HepG2 (cell line): Measurements from ENCODE around the gene SATB2. TPM values are rescaled to one million over a fixed set of nuclear protein-coding genes. Genes with fewer than 3 reads are reported as not detected.

Experiments used
- ATAC-seq: fragments of 200-7000 bp; cut with Tn5 transposase; 3 replicates; pipeline ENCODE4 v1.9.1; 2020; ENCODE audit warnings: mild to moderate bottlenecking, moderate library complexity
- BruUV-seq: library from RNA; stranded (reverse); fragments of 400-500 nt; replicated peaks from 2 replicates; lab custom pipeline; 2021; lab: Mats Ljungman, UMichigan
- CTCF ChIA-PET: fragments of 300-600 bp; formaldehyde crosslinking; extraction: SDS; loops from one replicate; lab custom pipeline; 2021; ENCODE audit warnings: low total read pairs, inconsistent platforms, low intra/inter-chr PET ratio; lab: Yijun Ruan, JAX
- POLR2A ChIA-PET: fragments of 350-600 bp; sonication (Branson Sonifier 250); formaldehyde crosslinking; loops from one replicate; lab custom pipeline; 2020; ENCODE audit warnings: antibody characterized with exemption, inconsistent platforms; lab: Yijun Ruan, JAX
- DNase-seq: peaks from one replicate; pipeline ENCODE4 v3.0.0-alpha.2; 2015; ENCODE audit warnings: low spot score
- FAIRE-seq: peaks from 3 replicates; lab custom pipeline; 2011; peaks lifted over from hg19 to GRCh38; lab: Jason Lieb, UNC
- H2AFZ ChIP-seq: one replicate; pipeline ENCODE4 v1.6.1; 2011; ENCODE audit warnings: low read length, inconsistent platforms
- H3K27ac ChIP-seq: fragments of 300-600 bp; 3 replicates; pipeline ENCODE4 v1.8.0; 2011; ENCODE audit warnings: mixed run types, mild to moderate bottlenecking, mixed read lengths, low read length, inconsistent platforms; ENCODE audit not compliant: insufficient read depth; ENCODE audit errors: extremely low read length
- H3K27me3 ChIP-seq, 2 experiments: fragments of 200-600 bp in 1 of 2; 2 replicates in 1 of 2; 3 replicates in 1 of 2; pipeline versions ENCODE4 v1.6.0 to v1.8.0; 2011; ENCODE audit warnings: low read length in 2 of 2, mild to moderate bottlenecking in 2 of 2, moderate library complexity in 2 of 2, inconsistent platforms in 1 of 2; ENCODE audit not compliant: insufficient read depth in 2 of 2, control insufficient read depth in 1 of 2
- H3K36me3 ChIP-seq, 2 experiments: fragments of 200-600 bp in 1 of 2; replicated peaks in 1 of 2; 2 replicates in 1 of 2; 3 replicates in 1 of 2; pipeline versions ENCODE4 v1.5.1 to v1.8.0; 2011; ENCODE audit warnings: low read length in 2 of 2, inconsistent platforms in 1 of 2; ENCODE audit not compliant: insufficient read depth in 2 of 2, control insufficient read depth in 1 of 2
- H3K4me1 ChIP-seq: 2 replicates; pipeline ENCODE4 v1.5.1; 2012; ENCODE audit warnings: low read length, inconsistent platforms; ENCODE audit not compliant: insufficient read depth
- H3K4me2 ChIP-seq: 2 replicates; pipeline ENCODE4 v1.6.0; 2011; ENCODE audit warnings: low read depth, low read length, inconsistent platforms
- H3K4me3 ChIP-seq, 3 experiments: fragments of 200-600 bp in 1 of 3; sonication (generic), shearing (Covaris generic) in 1 of 3; replicated peaks in 1 of 3; 2 replicates each; pipeline ENCODE4 v1.5.1; 2011 to 2016; ENCODE audit warnings: low read length in 3 of 3, inconsistent platforms in 2 of 3, low read depth in 2 of 3, mild to moderate bottlenecking in 2 of 3, control low read depth in 1 of 3, mixed read lengths in 1 of 3; ENCODE audit not compliant: insufficient read depth in 1 of 3
- H3K79me2 ChIP-seq: one replicate; pipeline ENCODE4 v1.6.1; 2011; ENCODE audit warnings: low read length, inconsistent platforms; ENCODE audit not compliant: insufficient read depth
- H3K9ac ChIP-seq: 2 replicates; pipeline ENCODE4 v1.6.0; 2011; ENCODE audit warnings: mild to moderate bottlenecking, low read depth, low read length, inconsistent platforms; ENCODE audit not compliant: insufficient read depth
- H3K9me3 ChIP-seq: 2 replicates; pipeline ENCODE4 v1.5.1; 2012; ENCODE audit warnings: mild to moderate bottlenecking, low read length
- H4K20me1 ChIP-seq: 2 replicates; pipeline ENCODE4 v1.6.0; 2011; ENCODE audit warnings: inconsistent platforms, mild to moderate bottlenecking, low read length, moderate library complexity; ENCODE audit not compliant: insufficient read depth
- CERS6 ChIP-seq: sonication (generic); formaldehyde crosslinking; IDR thresholded peaks from 2 replicates; pipeline ENCODE4 v1.5.0; 2020; ENCODE audit warnings: missing genetic modification reagents
- DPF2 ChIP-seq: sonication (generic); formaldehyde crosslinking; IDR thresholded peaks from 2 replicates; pipeline ENCODE4 v1.4.0; 2020; ENCODE audit warnings: mild to moderate bottlenecking, low read depth, missing genetic modification reagents, borderline replicate concordance
- FIP1L1 ChIP-seq: fragments of 200-400 bp; formaldehyde crosslinking; IDR thresholded peaks from 2 replicates; pipeline ENCODE4 v1.6.1; 2018; ENCODE audit warnings: low read depth, mild to moderate bottlenecking, low read length, moderate library complexity, borderline replicate concordance; ENCODE audit not compliant: insufficient read depth
- IKZF1 ChIP-seq: fragments of 450-650 bp; IDR thresholded peaks from 2 replicates; pipeline ENCODE4 v1.7.1; 2016
- PAWR ChIP-seq: sonication (generic); formaldehyde crosslinking; IDR thresholded peaks from 2 replicates; pipeline ENCODE4 v1.4.0; 2020; ENCODE audit warnings: missing genetic modification reagents, mild to moderate bottlenecking, borderline replicate concordance
- SP5 ChIP-seq: IDR thresholded peaks from 2 replicates; pipeline ENCODE4 v1.6.1; 2016; ENCODE audit warnings: low read depth, borderline replicate concordance
- ZBTB39 ChIP-seq: sonication (generic); formaldehyde crosslinking; IDR thresholded peaks from 2 replicates; pipeline ENCODE4 v1.5.0; 2020; ENCODE audit warnings: missing genetic modification reagents
- ZKSCAN5 ChIP-seq: sonication (generic); formaldehyde crosslinking; IDR thresholded peaks from 2 replicates; pipeline ENCODE4 v1.5.1; 2020; ENCODE audit warnings: mild to moderate bottlenecking, missing genetic modification reagents
- ZNF253 ChIP-seq: sonication (generic); formaldehyde crosslinking; IDR thresholded peaks from 2 replicates; pipeline ENCODE4 v1.8.0; 2022; ENCODE audit warnings: mild to moderate bottlenecking, missing genetic modification reagents, borderline replicate concordance
- WGBS: methylation state at CpG from one replicate; pipeline ENCODE4 v1.1.6; 2017; ENCODE audit warnings: low lambda C conversion rate; 5-methylcytosine and 5-hydroxymethylcytosine counted together
- in situ Hi-C: cut with HindIII; loops from 2 replicates; pipeline ENCODE4 v1.10.0; 2017; ENCODE audit warnings: low pct_unique_long_range_greater_than_20kb; ENCODE audit not compliant: extremely low pct_ligation_motif_present
- intact Hi-C: fragments of 100-400 bp; cut with micrococcal nuclease; formaldehyde crosslinking; loops from one replicate; pipeline ENCODE4 v1.10.0; 2022; ENCODE audit not compliant: unreplicated experiment
- polyA plus RNA-seq, 8 experiments: library from polyadenylated mRNA; depleted of rRNA in 3 of 8; stranded (reverse) in 7 of 8; unstranded in 1 of 8; fragments of >200 nt; fragmentation: Illumina TruSeq in 4 of 8; extraction: Trizol in 4 of 8; gene quantifications; 2 replicates each; pipeline versions ENCODE4 v1.2.1 to v1.2.3, GENCODE V29; 2011 to 2016; ENCODE audit warnings: low read depth in 4 of 8, missing spikeins in 1 of 8, mixed read lengths in 1 of 8; ENCODE audit not compliant: insufficient read depth in 1 of 8
- total RNA-seq, 5 experiments: library from RNA; depleted of rRNA; stranded (reverse); fragments of >200 nt; fragmentation: Illumina TruSeq; extraction: Trizol; gene quantifications; 2 replicates each; pipeline ENCODE4 v1.2.3, GENCODE V29; 2016; ENCODE audit warnings: low read depth in 1 of 5

SATB2 gene
- total and polyA plus RNA-seq, 2 of the 13 experiments (the other 11 are each of a cell fraction or from before 2014, with no cell fraction given), result 2.5 to 5.5 TPM

GRCh38 chr2:199404841-199405240, 52.9 kb downstream of the SATB2 start:
- no TSS peak for BruUV-seq
- TF ChIP-seq SP5 (no peak), ZBTB39 (no peak), FIP1L1 (no peak), PAWR (CRISPR knock-in tag) (no peak), IKZF1 (no peak), ZNF253 (no peak), DPF2 (no peak), ZKSCAN5 (no peak), CERS6 (CRISPR knock-in tag) (no peak)
- intact Hi-C loops, result loop anchor here (1.0 to 2.0 kb wide), 2 partner anchors 54 to 81 kb away; no protein-coding TSS in a partner anchor
- in situ Hi-C loops, result no loop called here
- DNase-seq (no peak), FAIRE-seq (no peak), ATAC-seq (no peak)
- POLR2A ChIA-PET, result no interaction called here
- 49% methylated on average over 1 of the region's 1 CpG for WGBS
- Histone ChIP-seq H3K4me1 (no peaks in the 10 kb centered on the region), H3K27me3 (no peaks in the 10 kb centered on the region), H3K36me3 (no peaks in the 10 kb centered on the region), H3K9ac (no peak overlapping the region), H4K20me1 (no peaks in the 10 kb centered on the region), H3K79me2 (no peaks in the 10 kb centered on the region), H3K4me3 (no peak overlapping the region), H3K27ac (no peak overlapping the region), H2AFZ (no peak overlapping the region), H3K9me3 (no peaks in the 10 kb centered on the region), H3K4me2 (no peak overlapping the region)
- CTCF ChIA-PET, result no interaction called here
